ENCODE data around the gene ALLC.

The ALLC gene

GRCh38 chr2:3628241-3628679, 29.7 kb upstream of the ALLC start:
- TF ChIP-seq REST (IDR thresholded peaks at IDR 0.05; ENCODE audit: insufficient read depth in 1 of 2, low read depth in 2 of 2, low read length in 2 of 2) (no peak), SIN3A (IDR thresholded peaks at IDR 0.05; ENCODE audit: borderline replicate concordance, insufficient read depth, low read length) (no peak), FOXP2 (optimal IDR thresholded peaks at IDR 0.05; ENCODE audit: borderline replicate concordance, extremely low read depth, extremely low read length, insufficient read depth) (no peak), TAF1 (IDR thresholded peaks at IDR 0.05; ENCODE audit: borderline replicate concordance, insufficient read depth, low read length) (no peak), POLR2AphosphoS5 (IDR thresholded peaks at IDR 0.05; ENCODE audit: low read depth, low read length) (no peak)

GRCh38 chr2:3628800-3629199, 29.2 kb upstream of the ALLC start:
- no peak for TF ChIP-seq TAF1 (IDR thresholded peaks at IDR 0.05; ENCODE audit: borderline replicate concordance, insufficient read depth, low read length)
- no peak for TF ChIP-seq SIN3A (IDR thresholded peaks at IDR 0.05; ENCODE audit: borderline replicate concordance, insufficient read depth, low read length)
- no peak for TF ChIP-seq REST (IDR thresholded peaks at IDR 0.05; ENCODE audit: insufficient read depth in 1 of 2, low read depth in 2 of 2, low read length in 2 of 2)
- TF ChIP-seq POLR2AphosphoS5 (IDR thresholded peaks at IDR 0.05; ENCODE audit: low read depth, low read length) = no peak
- no peak for TF ChIP-seq FOXP2 (optimal IDR thresholded peaks at IDR 0.05; ENCODE audit: borderline replicate concordance, extremely low read depth, extremely low read length, insufficient read depth)

GRCh38 chr2:3630631-3631030, 27.4 kb upstream of the ALLC start:
- no peak for TF ChIP-seq POLR2AphosphoS5 (IDR thresholded peaks at IDR 0.05; ENCODE audit: low read depth, low read length)
- TF ChIP-seq FOXP2 (optimal IDR thresholded peaks at IDR 0.05; ENCODE audit: borderline replicate concordance, extremely low read depth, extremely low read length, insufficient read depth) = no peak
- TF ChIP-seq REST (IDR thresholded peaks at IDR 0.05; ENCODE audit: insufficient read depth in 1 of 2, low read depth in 2 of 2, low read length in 2 of 2) = no peak
- no peak for TF ChIP-seq TAF1 (IDR thresholded peaks at IDR 0.05; ENCODE audit: borderline replicate concordance, insufficient read depth, low read length)
- TF ChIP-seq SIN3A (IDR thresholded peaks at IDR 0.05; ENCODE audit: borderline replicate concordance, insufficient read depth, low read length) = no peak

- TF ChIP-seq SIN3A (IDR thresholded peaks at IDR 0.05; ENCODE audit: borderline replicate concordance, insufficient read depth, low read length) (no peak), FOXP2 (optimal IDR thresholded peaks at IDR 0.05; ENCODE audit: borderline replicate concordance, extremely low read depth, extremely low read length, insufficient read depth) (no peak)
Observed at GRCh38 chr2:3631161-3631850, 26.7 kb upstream of the ALLC start.

- no peak for TF ChIP-seq SIN3A (IDR thresholded peaks at IDR 0.05; ENCODE audit: borderline replicate concordance, insufficient read depth, low read length)
- no peak for TF ChIP-seq FOXP2 (optimal IDR thresholded peaks at IDR 0.05; ENCODE audit: borderline replicate concordance, extremely low read depth, extremely low read length, insufficient read depth)
- no peak for TF ChIP-seq REST (IDR thresholded peaks at IDR 0.05; ENCODE audit: insufficient read depth in 1 of 2, low read depth in 2 of 2, low read length in 2 of 2)
- TF ChIP-seq POLR2AphosphoS5 (IDR thresholded peaks at IDR 0.05; ENCODE audit: low read depth, low read length) = no peak
- no peak for TF ChIP-seq TAF1 (IDR thresholded peaks at IDR 0.05; ENCODE audit: borderline replicate concordance, insufficient read depth, low read length)
Observed at GRCh38 chr2:3631851-3632659, 25.9 kb upstream of the ALLC start.
